GM12801 (cell line): ENCODE data around the gene FAU.

Experiments
- CTCF ChIP-seq: IDR thresholded peaks from one replicate; pipeline ENCODE4 v1.5.1; 2011; ENCODE audit warnings: control low read depth; ENCODE audit not compliant: insufficient read length; ENCODE audit errors: extremely low read depth

The FAU gene

GRCh38 chr11:65104628-65105027 lies 17.3 kb downstream of the FAU start:
- no peak for TF ChIP-seq CTCF

GRCh38 chr11:65103476-65103875 lies 18.5 kb downstream of the FAU start:
- TF ChIP-seq CTCF, result no peak

GRCh38 chr11:65102142-65103095 lies 19.5 kb downstream of the FAU start:
- TF ChIP-seq CTCF, result no peak

GRCh38 chr11:65100674-65101350 lies 21.1 kb downstream of the FAU start:
- TF ChIP-seq CTCF, result no peak

- no peak for TF ChIP-seq CTCF
These were observed 25.0 kb downstream of the FAU start for GRCh38 chr11:65096926-65097325.

- no peak for TF ChIP-seq CTCF
These were observed 25.7 kb downstream of the FAU start, which contains the start of gene VPS51 for GRCh38 chr11:65095974-65096806. VPS51 (plus strand) TSS chr11:65096214; CDS start chr11:65096251, 37 bp downstream.

GRCh38 chr11:65095427-65095826 lies 26.5 kb downstream of the FAU start:
- no peak for TF ChIP-seq CTCF
